ENCODE data around the gene TMEM200A.

TMEM200A gene

GRCh38 chr6:130379223-130379622, 13.4 kb downstream of the TMEM200A start:
- DNase-seq: no peak

- no peak for DNase-seq
These were observed 15.2 kb downstream of the TMEM200A start for GRCh38 chr6:130381012-130381411.

GRCh38 chr6:130381459-130382380, 15.9 kb downstream of the TMEM200A start:
- peak; percentile 10 for DNase-seq

GRCh38 chr6:130382872-130383490, 17.2 kb downstream of the TMEM200A start:
- DNase-seq: no peak

GRCh38 chr6:130385064-130385695, 19.4 kb downstream of the TMEM200A start:
- DNase-seq: no peak

GRCh38 chr6:130389142-130389541, 23.3 kb downstream of the TMEM200A start:
- DNase-seq: no peak

GRCh38 chr6:130390890-130391289, 25.1 kb downstream of the TMEM200A start:
- no peak for DNase-seq

- no peak for DNase-seq
These were observed 27.5 kb downstream of the TMEM200A start for GRCh38 chr6:130393306-130393705.

- DNase-seq: no peak
These were observed 28.4 kb downstream of the TMEM200A start for GRCh38 chr6:130394246-130394645.

GRCh38 chr6:130395164-130395563, 29.3 kb downstream of the TMEM200A start:
- DNase-seq: no peak

- no peak for DNase-seq
These were observed 30.9 kb downstream of the TMEM200A start for GRCh38 chr6:130396722-130397121.

- no peak for DNase-seq
These were observed 39.7 kb downstream of the TMEM200A start for GRCh38 chr6:130405549-130405948.

GRCh38 chr6:130407032-130407431, 41.2 kb downstream of the TMEM200A start:
- no peak for DNase-seq

GRCh38 chr6:130409418-130410100, 43.7 kb downstream of the TMEM200A start:
- DNase-seq: no peak

GRCh38 chr6:130411481-130411880, 45.7 kb downstream of the TMEM200A start:
- no peak for DNase-seq

GRCh38 chr6:130412556-130413290, 46.9 kb downstream of the TMEM200A start:
- DNase-seq: no peak

GRCh38 chr6:130417951-130418350, 52.1 kb downstream of the TMEM200A start:
- DNase-seq: no peak

GRCh38 chr6:130420911-130421310, 55.1 kb downstream of the TMEM200A start:
- no peak for DNase-seq

- no peak for DNase-seq
These were observed 55.8 kb downstream of the TMEM200A start for GRCh38 chr6:130421585-130421984.

GRCh38 chr6:130423044-130423443, 57.2 kb downstream of the TMEM200A start:
- DNase-seq: no peak

GRCh38 chr6:130424710-130425109, 58.9 kb downstream of the TMEM200A start:
- no peak for DNase-seq

- DNase-seq: no peak
These were observed 59.7 kb downstream of the TMEM200A start for GRCh38 chr6:130425537-130425936.

All from GDM1 (cell line).